ENCODE measurements around the gene CIDEA.
"Not testable (repeated sequence)": the region's sequence is repeated elsewhere in the genome, so short reads cannot be mapped to it uniquely, and the experiment has no call there.

The CIDEA gene, protein sequence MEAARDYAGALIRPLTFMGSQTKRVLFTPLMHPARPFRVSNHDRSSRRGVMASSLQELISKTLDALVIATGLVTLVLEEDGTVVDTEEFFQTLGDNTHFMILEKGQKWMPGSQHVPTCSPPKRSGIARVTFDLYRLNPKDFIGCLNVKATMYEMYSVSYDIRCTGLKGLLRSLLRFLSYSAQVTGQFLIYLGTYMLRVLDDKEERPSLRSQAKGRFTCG

GRCh38 chr18:12254136-12254819, at the start of gene CIDEA:
Gene CIDEA (plus strand): TSS chr18:12254361. CDS start chr18:12254384, 23 bp downstream.
- peak; percentile 65 for DNase-seq (ENCODE audit: low read depth, low spot score)

- DNase-seq (ENCODE audit: low read depth, low spot score) = not testable (repeated sequence)
Observed at GRCh38 chr18:12208296-12209153, 45.6 kb upstream of the CIDEA start.

- DNase-seq (ENCODE audit: low read depth, low spot score) = not testable (repeated sequence)
Observed at GRCh38 chr18:12212308-12212707, 41.9 kb upstream of the CIDEA start.

DNA sequence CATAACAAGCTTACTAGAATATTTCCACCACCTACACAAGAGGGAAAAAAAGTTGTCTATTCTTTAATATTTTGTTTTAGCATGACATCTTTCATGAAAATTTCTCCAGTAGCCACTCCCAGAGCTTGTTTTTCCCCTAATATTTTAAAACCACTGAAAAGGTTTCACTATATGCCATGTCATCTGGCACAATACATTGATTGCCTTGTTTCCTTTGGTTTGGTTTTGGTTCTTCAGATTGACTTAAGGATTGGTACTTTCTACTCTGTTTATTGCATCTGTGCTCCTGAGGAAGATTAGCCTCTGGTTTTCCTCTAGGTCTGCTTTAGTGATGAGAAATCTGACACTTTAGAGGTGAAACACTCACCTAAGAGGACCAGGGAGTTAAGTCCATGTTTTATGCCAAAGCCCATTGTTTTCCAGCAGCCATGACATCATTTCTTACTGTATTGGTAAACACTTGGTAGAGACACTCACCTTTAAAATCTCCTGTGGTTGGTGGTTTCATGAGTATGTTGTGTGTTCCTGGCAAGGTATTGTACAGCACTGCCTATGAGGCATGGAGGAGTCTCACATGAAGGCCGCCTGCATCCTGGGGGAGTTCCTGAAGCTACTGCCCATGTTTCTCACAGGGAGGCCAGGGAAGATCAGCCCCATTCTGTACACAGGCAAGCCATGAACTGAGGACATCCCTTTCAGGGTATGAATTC, 39.7 kb upstream of the CIDEA start:
- DNase-seq (ENCODE audit: low read depth, low spot score) = not testable (repeated sequence)

GRCh38 chr18:12216471-12216870, 37.7 kb upstream of the CIDEA start:
- not testable (repeated sequence) for DNase-seq (ENCODE audit: low read depth, low spot score)

- not testable (repeated sequence) for DNase-seq (ENCODE audit: low read depth, low spot score)
Observed at GRCh38 chr18:12218603-12219002, 35.6 kb upstream of the CIDEA start.

GRCh38 chr18:12222041-12222440, 32.1 kb upstream of the CIDEA start:
- not testable (repeated sequence) for DNase-seq (ENCODE audit: low read depth, low spot score)

GRCh38 chr18:12223326-12223725, 30.8 kb upstream of the CIDEA start:
- not testable (repeated sequence) for DNase-seq (ENCODE audit: low read depth, low spot score)

GRCh38 chr18:12226807-12227206, 27.4 kb upstream of the CIDEA start:
- not testable (repeated sequence) for DNase-seq (ENCODE audit: low read depth, low spot score)

DNA sequence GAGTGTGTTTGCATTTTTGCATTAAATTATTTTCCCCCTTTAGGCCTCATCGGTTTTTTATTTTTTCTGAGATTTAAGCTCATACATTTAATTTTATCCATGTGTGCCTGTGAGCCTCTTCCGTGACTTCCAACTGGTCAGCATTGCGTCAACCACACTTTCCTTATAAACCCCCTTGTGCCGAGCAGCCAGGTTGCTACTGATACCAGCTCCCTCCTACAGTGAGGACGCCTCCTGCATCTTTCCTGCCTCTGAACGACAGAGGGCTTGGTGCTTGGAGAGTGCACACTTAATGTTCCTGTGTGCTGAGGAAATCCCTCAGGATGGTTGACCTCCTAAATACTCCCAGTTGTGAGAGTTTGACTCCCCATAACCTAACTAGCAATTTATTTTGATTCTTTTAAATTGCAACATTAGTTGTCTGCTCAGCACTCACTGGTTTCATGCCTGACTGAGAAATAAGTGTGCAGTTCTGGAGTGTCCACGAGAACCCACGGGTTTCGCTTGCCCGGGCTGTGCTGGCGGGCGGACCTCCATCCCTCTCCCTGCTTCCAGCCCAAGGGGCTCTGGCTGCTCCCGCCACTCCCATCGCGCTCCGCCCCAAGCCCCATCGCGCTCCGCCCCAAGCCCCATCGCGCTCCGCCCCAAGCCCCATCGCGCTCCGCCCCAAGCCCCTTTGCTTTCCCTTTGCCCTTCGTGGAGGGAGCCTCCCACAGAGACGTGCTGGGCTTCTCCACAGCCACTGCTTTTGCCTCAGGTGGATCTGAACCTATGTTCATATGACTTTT, 26.6 kb upstream of the CIDEA start:
- DNase-seq (ENCODE audit: low read depth, low spot score) = not testable (repeated sequence)

- not testable (repeated sequence) for DNase-seq (ENCODE audit: low read depth, low spot score)
Observed at GRCh38 chr18:12228308-12228707, 25.9 kb upstream of the CIDEA start.

GRCh38 chr18:12230561-12230960, 23.6 kb upstream of the CIDEA start:
- DNase-seq (ENCODE audit: low read depth, low spot score) = not testable (repeated sequence)

DNA sequence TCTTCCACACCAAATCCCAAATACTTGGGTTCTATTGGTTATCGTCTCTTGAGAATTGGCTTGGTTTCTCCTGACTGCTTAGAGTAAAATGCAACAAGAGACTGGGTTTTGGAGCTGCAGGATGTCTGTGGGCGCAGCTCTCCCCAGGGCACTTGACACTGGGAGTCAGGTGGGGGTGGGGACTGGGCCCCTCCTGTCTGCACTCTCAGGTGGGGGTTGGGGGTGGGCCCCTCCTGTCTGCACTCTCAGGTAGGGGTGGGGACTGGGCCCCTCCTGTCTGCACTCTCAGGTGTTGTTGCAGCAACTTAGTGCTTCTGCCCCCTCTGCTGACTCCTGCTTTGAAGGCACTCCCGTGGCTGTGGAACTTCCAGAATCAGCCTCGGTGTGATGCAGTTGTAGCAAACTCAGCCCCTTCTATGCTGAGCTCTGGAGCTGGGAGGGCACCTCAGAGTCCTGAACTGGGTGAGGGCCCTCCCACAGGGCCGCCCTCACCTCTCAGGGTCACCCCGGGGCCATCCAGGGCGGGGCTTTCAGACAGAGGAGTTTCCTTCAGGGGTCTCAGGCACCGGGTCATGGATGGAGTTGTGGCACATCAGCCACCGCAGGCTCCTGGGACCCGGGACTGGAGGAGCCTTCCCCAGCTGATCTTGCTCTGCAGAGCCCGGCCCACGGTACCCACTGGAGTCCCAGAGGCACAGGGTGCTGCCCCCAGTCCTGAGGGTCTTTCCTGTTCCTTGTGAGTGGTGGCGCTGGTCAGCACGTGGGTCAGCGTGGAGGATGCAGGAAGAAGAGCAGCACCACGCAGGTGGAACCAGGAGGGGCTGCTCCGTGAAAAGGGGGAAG, 22.9 kb upstream of the CIDEA start:
- DNase-seq (ENCODE audit: low read depth, low spot score) = no peak

DNA sequence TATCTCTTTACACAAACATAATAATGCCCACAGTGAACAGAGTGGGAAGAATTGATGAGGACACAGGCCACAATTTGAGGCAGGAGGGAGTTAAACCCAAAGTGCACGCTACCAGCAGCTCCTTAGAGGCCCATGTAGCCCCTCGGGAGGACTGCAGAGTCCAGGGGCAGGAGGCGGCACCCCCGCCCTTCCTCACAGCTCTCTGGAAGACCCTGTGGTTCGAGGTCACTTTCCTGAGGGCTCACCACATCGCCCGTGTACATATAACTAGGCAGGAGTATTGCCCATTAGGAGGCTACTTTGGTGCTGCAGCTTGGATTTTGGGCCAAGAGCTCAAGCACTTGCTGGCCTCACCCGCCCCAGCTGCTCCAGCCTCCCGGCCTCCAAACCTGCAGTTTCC, 22.2 kb upstream of the CIDEA start:
- no peak for DNase-seq (ENCODE audit: low read depth, low spot score)

GRCh38 chr18:12233378-12233777, 20.8 kb upstream of the CIDEA start:
- peak; percentile 15 for DNase-seq (ENCODE audit: low read depth, low spot score)

DNA sequence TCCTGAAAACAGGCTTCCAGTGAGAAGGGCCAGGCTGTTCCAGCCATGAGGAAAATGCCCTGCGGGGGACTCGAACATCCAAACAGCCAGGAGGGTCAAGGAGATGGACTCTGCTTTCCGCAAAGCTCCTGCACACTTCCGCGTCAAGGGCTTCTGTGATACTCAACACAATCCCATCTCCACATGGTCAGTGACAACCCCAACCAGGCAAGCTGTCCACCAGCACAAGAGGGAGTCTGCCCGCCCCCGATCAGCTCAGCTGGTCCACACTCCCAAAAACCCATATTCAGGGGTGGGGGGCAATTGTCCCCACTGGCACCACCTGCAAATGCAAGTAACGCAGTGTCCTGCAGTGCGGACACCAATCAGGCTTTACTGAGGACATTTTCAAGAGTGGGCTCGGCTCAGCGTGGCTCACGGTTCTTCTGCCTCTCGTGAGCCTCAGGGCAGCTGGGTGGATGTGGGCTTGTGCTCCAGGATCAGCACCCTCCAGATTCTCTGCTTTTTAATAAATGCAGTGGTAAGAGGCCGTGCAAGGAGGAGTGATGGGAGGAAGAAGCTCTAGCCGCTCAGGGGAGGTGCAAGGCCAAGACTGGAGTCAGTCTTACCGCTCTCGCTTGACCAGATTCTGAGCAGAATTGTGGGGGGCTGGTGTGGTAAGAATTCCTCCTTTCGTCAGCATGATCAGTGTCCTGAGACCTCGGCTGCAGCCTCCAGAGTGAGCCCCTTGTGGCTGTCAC, 19.5 kb upstream of the CIDEA start:
- no peak for DNase-seq (ENCODE audit: low read depth, low spot score)

- no peak for DNase-seq (ENCODE audit: low read depth, low spot score)
Observed at GRCh38 chr18:12236141-12236540, 18.0 kb upstream of the CIDEA start.

DNA sequence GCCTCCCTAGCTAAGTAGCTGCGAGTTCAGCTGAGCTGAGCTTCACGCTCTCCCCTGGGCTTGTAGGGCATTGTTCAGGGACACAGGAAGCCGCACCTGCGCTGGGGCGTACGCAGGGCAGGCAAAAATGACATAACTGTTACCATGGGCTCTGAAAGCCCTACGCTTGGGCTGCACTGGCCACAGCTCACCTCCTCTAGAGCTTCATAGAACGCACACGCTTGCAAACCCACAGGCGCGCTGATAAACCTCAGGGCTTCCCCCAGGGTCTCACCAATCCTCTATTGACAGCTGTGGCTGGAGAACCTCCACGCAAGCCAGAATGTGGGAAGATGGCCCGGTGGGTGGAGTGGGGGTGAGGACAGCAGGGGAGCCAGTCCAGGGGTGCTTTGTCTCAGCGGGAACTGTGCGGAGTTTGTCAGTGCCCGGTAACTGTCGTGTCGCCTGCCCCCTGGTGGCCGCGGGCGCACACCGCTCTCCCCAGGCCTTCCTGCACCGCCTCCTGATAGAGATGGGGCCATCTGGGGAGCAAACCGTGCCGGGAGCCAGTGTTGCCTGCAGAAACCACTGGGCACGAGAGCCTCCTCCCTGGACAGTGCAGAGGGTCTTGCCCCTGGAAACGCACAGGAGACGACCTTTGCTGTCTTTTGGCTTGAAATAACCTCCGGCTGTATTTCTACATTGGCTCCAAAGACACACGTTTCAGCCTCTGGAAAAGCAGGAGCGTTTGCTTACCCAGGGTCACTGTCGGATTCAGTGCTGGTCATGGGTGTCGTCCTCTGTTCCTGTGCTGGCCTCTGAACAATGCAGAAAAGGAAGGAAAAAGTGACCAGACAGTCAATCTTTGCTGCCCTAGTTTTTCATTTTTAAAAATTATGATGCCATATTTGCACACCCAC, 17.0 kb upstream of the CIDEA start:
- DNase-seq (ENCODE audit: low read depth, low spot score) = peak; percentile 89

Measured in ELF-1 (cell line).